Measurements from ENCODE around the gene NUCB2.

NUCB2 gene

GRCh38 chr11:17352950-17353820 lies 76.6 kb downstream of the NUCB2 start:
- no peaks in the 10 kb centered on the region for H3K27me3 ChIP-seq (ENCODE audit: insufficient read depth, poor library complexity, severe bottlenecking)
- H3K27ac ChIP-seq (replicated peaks): peak overlapping the region; percentile 92
- peak overlapping the region; percentile 50 for H3K4me3 ChIP-seq (replicated peaks; ENCODE audit: insufficient read depth, low read length)
- DNase-seq (ENCODE audit: low read depth in 1 of 2, low spot score in 1 of 2): peak; percentile 54 to 83
- TF ChIP-seq SPI1 (IDR thresholded peaks at IDR 0.05; ENCODE audit: borderline replicate concordance, low read depth) (no peak), POLR2AphosphoS5 (IDR thresholded peaks at IDR 0.05; ENCODE audit: low read depth) (peak; percentile 92; the same call in 1 of the 2 replicates)

GRCh38 chr11:17353821-17354600 lies 77.5 kb downstream of the NUCB2 start:
- H3K27me3 ChIP-seq (ENCODE audit: insufficient read depth, poor library complexity, severe bottlenecking): no peaks in the 10 kb centered on the region
- H3K4me3 ChIP-seq (replicated peaks; ENCODE audit: insufficient read depth, low read length): peak overlapping the region; percentile 50
- no peak for DNase-seq (ENCODE audit: low read depth in 1 of 2, low spot score in 1 of 2)
- 0 out of 2 replicates have a peak, but pooled peaks have one; percentile 28 for TF ChIP-seq GABPA (IDR thresholded peaks at IDR 0.05; ENCODE audit: low read depth)
- TF ChIP-seq SPI1 (IDR thresholded peaks at IDR 0.05; ENCODE audit: borderline replicate concordance, low read depth): no peak
- TF ChIP-seq REST (IDR thresholded peaks at IDR 0.05; ENCODE audit: insufficient replicate concordance, low read depth): peak; percentile 17
- H3K27ac ChIP-seq (replicated peaks): peak overlapping the region; percentile 92

GRCh38 chr11:17354601-17354991 lies 78.1 kb downstream of the NUCB2 start:
- H3K4me3 ChIP-seq (replicated peaks; ENCODE audit: insufficient read depth, low read length): peak overlapping the region; percentile 50
- DNase-seq (ENCODE audit: low read depth in 1 of 2, low spot score in 1 of 2): peak; percentile 55 to 88

GRCh38 chr11:17366495-17366894 lies 90.0 kb downstream of the NUCB2 start:
- H3K27me3 ChIP-seq (ENCODE audit: insufficient read depth, poor library complexity, severe bottlenecking): no peaks in the 10 kb centered on the region
- no peak for TF ChIP-seq POLR2AphosphoS5 (IDR thresholded peaks at IDR 0.05; ENCODE audit: low read depth)
- no peak for TF ChIP-seq REST (IDR thresholded peaks at IDR 0.05; ENCODE audit: insufficient replicate concordance, low read depth)
- TF ChIP-seq SPI1 (IDR thresholded peaks at IDR 0.05; ENCODE audit: borderline replicate concordance, low read depth): no peak
- no peak for TF ChIP-seq GABPA (IDR thresholded peaks at IDR 0.05; ENCODE audit: low read depth)
- no peak for TF ChIP-seq CTCF (IDR thresholded peaks at IDR 0.05; ENCODE audit: insufficient read depth, low read length)
- DNase-seq (ENCODE audit: low read depth in 1 of 2, low spot score in 1 of 2): peak in 1 of 2 experiments; percentile 71
- H3K27ac ChIP-seq (replicated peaks): peak overlapping the region; percentile 14
- H3K4me3 ChIP-seq (replicated peaks; ENCODE audit: insufficient read depth, low read length): no peak overlapping the region

More at GRCh38 chr11:17354601-17354991, 78.1 kb downstream of the NUCB2 start:
- H3K27me3 ChIP-seq (ENCODE audit: insufficient read depth, poor library complexity, severe bottlenecking): no peaks in the 10 kb centered on the region
- H3K27ac ChIP-seq (replicated peaks): peak overlapping the region; percentile 92; the same call in 1 of the 2 replicates
- TF ChIP-seq CTCF (IDR thresholded peaks at IDR 0.05; ENCODE audit: insufficient read depth, low read length) (peak; percentile 56), SPI1 (IDR thresholded peaks at IDR 0.05; ENCODE audit: borderline replicate concordance, low read depth) (no peak), POLR2AphosphoS5 (IDR thresholded peaks at IDR 0.05; ENCODE audit: low read depth) (no peak), GABPA (IDR thresholded peaks at IDR 0.05; ENCODE audit: low read depth) (no peak)
